ENCODE results near the gene COX4I1.

COX4I1 gene

GRCh38 chr16:85799497-85800320 is at the start of gene COX4I1, which contains the start of gene EMC8:
Gene COX4I1, plus strand, starts transcription at chr16:85799695. Its CDS starts 1,511 bp downstream, at chr16:85801206.
Gene EMC8, minus strand, starts transcription at chr16:85799544. Its CDS starts 249 bp downstream, at chr16:85799295.
- TF ChIP-seq, protein P1, sequence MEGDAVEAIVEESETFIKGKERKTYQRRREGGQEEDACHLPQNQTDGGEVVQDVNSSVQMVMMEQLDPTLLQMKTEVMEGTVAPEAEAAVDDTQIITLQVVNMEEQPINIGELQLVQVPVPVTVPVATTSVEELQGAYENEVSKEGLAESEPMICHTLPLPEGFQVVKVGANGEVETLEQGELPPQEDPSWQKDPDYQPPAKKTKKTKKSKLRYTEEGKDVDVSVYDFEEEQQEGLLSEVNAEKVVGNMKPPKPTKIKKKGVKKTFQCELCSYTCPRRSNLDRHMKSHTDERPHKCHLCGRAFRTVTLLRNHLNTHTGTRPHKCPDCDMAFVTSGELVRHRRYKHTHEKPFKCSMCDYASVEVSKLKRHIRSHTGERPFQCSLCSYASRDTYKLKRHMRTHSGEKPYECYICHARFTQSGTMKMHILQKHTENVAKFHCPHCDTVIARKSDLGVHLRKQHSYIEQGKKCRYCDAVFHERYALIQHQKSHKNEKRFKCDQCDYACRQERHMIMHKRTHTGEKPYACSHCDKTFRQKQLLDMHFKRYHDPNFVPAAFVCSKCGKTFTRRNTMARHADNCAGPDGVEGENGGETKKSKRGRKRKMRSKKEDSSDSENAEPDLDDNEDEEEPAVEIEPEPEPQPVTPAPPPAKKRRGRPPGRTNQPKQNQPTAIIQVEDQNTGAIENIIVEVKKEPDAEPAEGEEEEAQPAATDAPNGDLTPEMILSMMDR (IDR thresholded peaks at IDR 0.05; ENCODE audit: insufficient read depth, low read length, poor library complexity, severe bottlenecking), result no peak

GRCh38 chr16:85749771-85750145 is 49.7 kb upstream of the COX4I1 start:
- TF ChIP-seq, protein P1 (IDR thresholded peaks at IDR 0.05; ENCODE audit: insufficient read depth, low read length, poor library complexity, severe bottlenecking), result no peak
- Histone ChIP-seq H3K27me3 (replicated peaks; ENCODE audit: control insufficient read depth, insufficient read depth, low read length) (no peaks in the 10 kb centered on the region), H3K36me3 (ENCODE audit: control insufficient read depth, insufficient read depth, low read length) (no peaks in the 10 kb centered on the region; the same call in 1 of the 2 replicates), H3K4me3 (replicated peaks; ENCODE audit: low read depth, low read length) (peak overlapping the region; percentile 70)
- no peak for DNase-seq (ENCODE audit: extremely low read depth, insufficient read length)

More at GRCh38 chr16:85799497-85800320, at the start of gene COX4I1, which contains the start of gene EMC8:
- Histone ChIP-seq H3K27me3 (replicated peaks; ENCODE audit: control insufficient read depth, insufficient read depth, low read length) (no peaks in the 10 kb centered on the region), H3K4me3 (replicated peaks; ENCODE audit: low read depth, low read length) (peak within 1 kb of the TSS; percentile 94), H3K36me3 (ENCODE audit: control insufficient read depth, insufficient read depth, low read length) (peaks cover 15% of the 10 kb centered on the region)
- peak; percentile 92 for DNase-seq (ENCODE audit: extremely low read depth, insufficient read length)

GRCh38 chr16:85750146-85750826 is 49.2 kb upstream of the COX4I1 start:
- H3K27me3 ChIP-seq (replicated peaks; ENCODE audit: control insufficient read depth, insufficient read depth, low read length), result no peaks in the 10 kb centered on the region
- DNase-seq (ENCODE audit: extremely low read depth, insufficient read length), result peak; percentile 67
- TF ChIP-seq, protein P1 (IDR thresholded peaks at IDR 0.05; ENCODE audit: insufficient read depth, low read length, poor library complexity, severe bottlenecking), result no peak

DNA sequence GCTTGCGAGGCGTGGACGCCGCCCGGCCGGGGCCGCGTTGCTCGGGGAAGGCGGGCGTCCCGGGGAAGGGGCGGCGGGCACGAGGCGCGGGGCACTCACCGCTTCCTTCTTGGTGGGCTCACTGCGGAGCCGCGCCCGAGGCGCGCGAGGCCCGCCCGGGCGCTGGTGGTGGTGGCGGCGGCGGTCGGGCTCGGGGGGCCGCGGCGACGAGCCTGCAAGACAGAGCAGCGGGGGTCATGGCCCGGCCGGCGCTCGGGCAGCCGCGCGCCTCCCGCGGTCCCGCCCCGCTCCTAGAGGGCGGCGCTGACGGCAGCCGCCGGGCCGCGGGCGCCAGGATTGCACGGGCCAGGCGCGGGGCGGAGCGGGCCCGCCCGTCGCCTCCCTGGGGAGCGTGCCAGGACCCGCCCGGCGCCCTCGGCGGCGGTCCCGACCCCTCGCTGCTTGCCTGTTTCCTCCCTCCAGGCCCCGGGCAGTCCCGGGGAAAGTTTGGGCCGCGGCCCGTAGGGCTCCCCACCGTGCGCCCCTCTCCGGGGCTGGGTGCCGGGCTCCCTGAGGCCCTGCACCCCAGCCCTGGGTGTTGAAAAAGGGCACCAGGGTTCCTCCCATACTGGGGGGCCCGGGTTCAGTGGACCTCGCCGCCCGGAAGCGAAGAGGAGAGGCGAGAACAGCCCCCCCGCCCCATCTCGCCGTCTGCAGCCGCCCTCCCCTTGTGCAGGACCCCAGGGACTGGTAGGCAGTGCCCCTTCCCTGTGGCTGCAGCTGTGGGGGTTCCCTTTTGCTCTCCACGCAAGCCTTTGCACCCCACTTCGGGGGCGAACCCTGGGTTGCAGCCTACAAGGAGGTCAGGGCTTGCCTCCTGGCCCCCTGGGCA is 48.4 kb upstream of the COX4I1 start, which contains the start of gene C16orf74:
C16orf74 (minus strand) TSS at position 270 of the 871 bp plus-strand sequence. CDS start 15,879 bp downstream, outside the sequence.
- H3K36me3 ChIP-seq (ENCODE audit: control insufficient read depth, insufficient read depth, low read length), result no peaks in the 10 kb centered on the region; the same call in 1 of the 2 replicates
- peak; percentile 68 for DNase-seq (ENCODE audit: extremely low read depth, insufficient read length)
- TF ChIP-seq, protein P1 (IDR thresholded peaks at IDR 0.05; ENCODE audit: insufficient read depth, low read length, poor library complexity, severe bottlenecking), result no peak
- H3K27me3 ChIP-seq (replicated peaks; ENCODE audit: control insufficient read depth, insufficient read depth, low read length), result no peaks in the 10 kb centered on the region
- peak within 1 kb of the TSS; percentile 70 for H3K4me3 ChIP-seq (replicated peaks; ENCODE audit: low read depth, low read length)

More at GRCh38 chr16:85750146-85750826, 49.2 kb upstream of the COX4I1 start:
- H3K4me3 ChIP-seq (replicated peaks; ENCODE audit: low read depth, low read length), result peak overlapping the region; percentile 70
- H3K36me3 ChIP-seq (ENCODE audit: control insufficient read depth, insufficient read depth, low read length), result no peaks in the 10 kb centered on the region; the same call in 1 of the 2 replicates
